Testis (tissue), 3 donors: ENCODE data around the gene TSTD2. TPM values are rescaled to one million over a fixed set of nuclear protein-coding genes. Genes with fewer than 3 reads are reported as not detected.
"Not testable (repeated sequence)": the region's sequence is repeated elsewhere in the genome, so short reads cannot be mapped to it uniquely, and the experiment has no call there.

Source experiments
- DNase-seq: peaks from one replicate; pipeline ENCODE4 v3.0.0-alpha.2; 2019
- H3K27ac ChIP-seq, 2 donors: fragments of 200-600 bp; sonication (generic); one replicate each; pipeline ENCODE4 v1.5.1; 2019
- H3K27me3 ChIP-seq: fragments of 200-600 bp; sonication (generic); one replicate; pipeline ENCODE4 v1.5.1; 2019
- H3K36me3 ChIP-seq: fragments of 200-600 bp; sonication (generic); one replicate; pipeline ENCODE4 v1.5.1; 2017; ENCODE audit warnings: low read depth; ENCODE audit errors: missing control alignments
- H3K4me1 ChIP-seq: fragments of 200-600 bp; sonication (generic); one replicate; pipeline ENCODE4 v1.5.1; 2019
- H3K4me3 ChIP-seq, 2 donors: fragments of 200-600 bp; sonication (generic); one replicate each; pipeline ENCODE4 v1.5.1; 2017 to 2019
- H3K9me3 ChIP-seq: fragments of 200-600 bp; sonication (generic); one replicate; pipeline ENCODE4 v1.5.1; 2017
- POLR2A ChIP-seq: fragments of 450-650 bp; IDR thresholded peaks from one replicate; pipeline ENCODE4 v1.6.1; 2017; ENCODE audit warnings: antibody characterized with exemption, mild to moderate bottlenecking, moderate library complexity
- WGBS, 2 donors: methylation state at CpG; one replicate each; pipeline ENCODE4 v1.1.5; 2018; 5-methylcytosine and 5-hydroxymethylcytosine counted together
- intact Hi-C: fragments of 100-400 bp; cut with DNase I; formaldehyde crosslinking; loops from one replicate; pipeline ENCODE4 v1.15.1; 2023; ENCODE audit warnings: low total_unique reads
- polyA plus RNA-seq: library from polyadenylated mRNA; stranded (reverse); fragments of 350-450 nt; fragmentation: Illumina TruSeq; extraction: RNeasy Lipid Tissue Mini Kit (QIAGEN cat#74804); gene quantifications from one replicate; pipeline ENCODE4 v1.2.3, GENCODE V29; 2014; ENCODE audit warnings: low read depth, low replicate concordance; ENCODE audit not compliant: insufficient read depth
- total RNA-seq, 2 donors: library from RNA; depleted of rRNA; stranded (reverse); fragments of >200 nt; gene quantifications; one replicate each; pipeline ENCODE4 v1.2.3, GENCODE V29; 2016
- TF ChIP-seq, protein P1 (sequence below), 3 experiments: fragments of 450-650 bp in 2 of 3; fragments of 200-600 bp in 1 of 3; sonication (generic) in 1 of 3; IDR thresholded peaks; one replicate each; pipeline ENCODE4 v1.5.1; 2016 to 2019; ENCODE audit warnings: antibody characterized with exemption in 3 of 3, mild to moderate bottlenecking in 2 of 3, moderate library complexity in 1 of 3

TSTD2 gene
- total and polyA plus RNA-seq, 3 donors from 2014 or later: 20.0 to 35.6 (median 31.8) TPM

DNA sequence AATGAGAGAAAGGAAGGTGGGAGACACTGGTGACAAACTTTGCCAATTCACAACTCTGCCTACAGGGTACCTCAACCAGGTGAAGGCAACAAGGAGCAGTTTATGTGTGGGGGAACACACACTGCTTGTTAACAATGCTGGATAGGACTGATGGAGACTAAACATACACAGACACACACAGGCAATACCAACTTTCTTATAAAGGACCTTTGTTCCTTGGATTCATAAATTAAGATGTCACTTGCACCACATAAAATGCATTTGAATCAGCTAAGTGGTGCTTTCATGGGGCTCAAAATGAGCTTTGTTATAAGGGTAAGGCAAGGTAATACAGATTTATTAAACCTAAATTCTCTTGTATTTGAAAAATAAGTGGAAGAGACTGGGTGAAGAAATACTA lies 4.0 kb downstream of the TSTD2 start:
- intact Hi-C loops: no loop called here
- no peak for DNase-seq
- Histone ChIP-seq H3K4me3 (no peak overlapping the region), H3K27me3 (no peaks in the 10 kb centered on the region), H3K9me3 (no peaks in the 10 kb centered on the region), H3K36me3 (no peaks in the 10 kb centered on the region), H3K27ac (no peak overlapping the region), H3K4me1 (peaks cover 8% of the 10 kb centered on the region)
- TF ChIP-seq, protein P1, sequence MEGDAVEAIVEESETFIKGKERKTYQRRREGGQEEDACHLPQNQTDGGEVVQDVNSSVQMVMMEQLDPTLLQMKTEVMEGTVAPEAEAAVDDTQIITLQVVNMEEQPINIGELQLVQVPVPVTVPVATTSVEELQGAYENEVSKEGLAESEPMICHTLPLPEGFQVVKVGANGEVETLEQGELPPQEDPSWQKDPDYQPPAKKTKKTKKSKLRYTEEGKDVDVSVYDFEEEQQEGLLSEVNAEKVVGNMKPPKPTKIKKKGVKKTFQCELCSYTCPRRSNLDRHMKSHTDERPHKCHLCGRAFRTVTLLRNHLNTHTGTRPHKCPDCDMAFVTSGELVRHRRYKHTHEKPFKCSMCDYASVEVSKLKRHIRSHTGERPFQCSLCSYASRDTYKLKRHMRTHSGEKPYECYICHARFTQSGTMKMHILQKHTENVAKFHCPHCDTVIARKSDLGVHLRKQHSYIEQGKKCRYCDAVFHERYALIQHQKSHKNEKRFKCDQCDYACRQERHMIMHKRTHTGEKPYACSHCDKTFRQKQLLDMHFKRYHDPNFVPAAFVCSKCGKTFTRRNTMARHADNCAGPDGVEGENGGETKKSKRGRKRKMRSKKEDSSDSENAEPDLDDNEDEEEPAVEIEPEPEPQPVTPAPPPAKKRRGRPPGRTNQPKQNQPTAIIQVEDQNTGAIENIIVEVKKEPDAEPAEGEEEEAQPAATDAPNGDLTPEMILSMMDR (IDR thresholded peaks at IDR 0.05): no peak
- TF ChIP-seq POLR2A: no peak

DNA sequence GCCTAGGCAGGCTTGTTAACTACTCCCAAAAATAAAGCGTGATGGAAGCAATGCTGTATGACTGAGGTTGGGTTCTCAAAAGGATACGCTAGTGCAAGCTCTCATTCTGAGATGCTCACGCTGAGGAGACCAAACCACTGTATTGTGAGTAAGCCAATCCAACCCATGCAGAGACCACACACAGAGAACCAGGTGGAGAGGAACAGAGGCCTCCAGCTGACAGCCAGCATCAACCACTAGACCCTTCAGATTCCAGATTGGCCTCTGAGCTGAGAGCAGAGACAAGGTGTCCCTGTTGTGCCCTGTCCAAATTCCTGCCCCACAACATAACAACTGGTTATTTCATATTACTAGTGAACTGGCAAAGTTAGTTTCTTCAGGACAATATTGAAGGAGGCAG lies 4.5 kb downstream of the TSTD2 start:
- Histone ChIP-seq H3K9me3 (no peaks in the 10 kb centered on the region), H3K4me1 (peaks cover 8% of the 10 kb centered on the region), H3K4me3 (no peak overlapping the region), H3K27ac (no peak overlapping the region), H3K36me3 (no peaks in the 10 kb centered on the region), H3K27me3 (no peaks in the 10 kb centered on the region)
- 79 to 83% methylated on average over 3 of the region's 3 CpGs for WGBS, 2 donors
- intact Hi-C loops: no loop called here
- no peak for DNase-seq
- no peak for TF ChIP-seq POLR2A
- TF ChIP-seq, protein P1 (IDR thresholded peaks at IDR 0.05): no peak

DNA sequence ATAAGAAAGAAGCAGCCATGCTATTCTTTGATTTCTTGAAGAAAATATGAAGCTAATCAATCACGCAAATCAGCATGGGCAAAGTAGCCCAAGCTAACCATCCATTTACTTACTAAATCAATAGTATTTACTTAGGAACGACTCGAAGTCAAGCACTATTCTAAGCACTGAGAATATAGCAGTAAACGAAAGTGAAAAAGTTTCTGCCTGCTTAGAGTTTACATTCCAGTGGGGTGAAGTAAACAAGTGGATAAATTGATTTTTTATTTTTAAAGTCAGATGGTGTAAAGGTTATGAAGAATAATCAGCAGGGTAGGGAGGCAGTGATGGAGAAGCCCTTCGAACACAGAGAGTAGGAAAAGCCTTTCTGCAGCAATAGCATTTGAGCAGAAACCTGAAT lies 5.5 kb downstream of the TSTD2 start:
- Histone ChIP-seq H3K27me3 (no peaks in the 10 kb centered on the region), H3K4me3 (no peak overlapping the region), H3K9me3 (no peaks in the 10 kb centered on the region), H3K36me3 (no peaks in the 10 kb centered on the region), H3K4me1 (peaks cover 8% of the 10 kb centered on the region), H3K27ac (no peak overlapping the region)
- intact Hi-C loops: no loop called here
- TF ChIP-seq, protein P1 (IDR thresholded peaks at IDR 0.05): no peak
- TF ChIP-seq POLR2A: no peak
- WGBS, 2 donors: 86 to 88% methylated on average over 5 of the region's 5 CpGs
- no peak for DNase-seq

DNA sequence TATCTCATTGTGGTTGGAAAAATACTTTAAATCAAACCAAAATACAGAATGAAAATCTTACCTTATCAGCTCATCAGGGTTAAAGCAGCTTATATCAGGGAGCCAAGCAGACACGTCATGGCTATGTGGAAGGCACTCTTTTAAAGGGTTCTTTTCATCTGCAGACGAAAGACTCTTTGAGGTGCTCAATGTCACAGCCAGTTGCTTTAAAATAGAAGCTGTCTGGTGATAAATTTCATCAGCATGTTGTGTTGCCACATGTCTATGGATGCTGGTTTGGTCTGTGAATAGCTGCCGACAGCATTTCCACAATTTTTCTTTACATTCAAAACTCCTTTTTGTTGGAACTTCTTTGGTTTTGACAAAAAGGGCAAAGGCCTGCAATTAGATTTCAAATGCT lies 7.5 kb downstream of the TSTD2 start:
- no peaks in the 10 kb centered on the region for H3K27me3 ChIP-seq
- DNase-seq: no peak
- intact Hi-C loops: no loop called here
- no peaks in the 10 kb centered on the region for H3K9me3 ChIP-seq
- WGBS, 2 donors: 58 to 61% methylated on average over 3 of the region's 3 CpGs
- TF ChIP-seq POLR2A: no peak
- TF ChIP-seq, protein P1 (IDR thresholded peaks at IDR 0.05): no peak
- H3K4me3 ChIP-seq: no peak overlapping the region
- H3K27ac ChIP-seq: no peak overlapping the region
- H3K36me3 ChIP-seq: no peaks in the 10 kb centered on the region
- H3K4me1 ChIP-seq: no peaks in the 10 kb centered on the region

DNA sequence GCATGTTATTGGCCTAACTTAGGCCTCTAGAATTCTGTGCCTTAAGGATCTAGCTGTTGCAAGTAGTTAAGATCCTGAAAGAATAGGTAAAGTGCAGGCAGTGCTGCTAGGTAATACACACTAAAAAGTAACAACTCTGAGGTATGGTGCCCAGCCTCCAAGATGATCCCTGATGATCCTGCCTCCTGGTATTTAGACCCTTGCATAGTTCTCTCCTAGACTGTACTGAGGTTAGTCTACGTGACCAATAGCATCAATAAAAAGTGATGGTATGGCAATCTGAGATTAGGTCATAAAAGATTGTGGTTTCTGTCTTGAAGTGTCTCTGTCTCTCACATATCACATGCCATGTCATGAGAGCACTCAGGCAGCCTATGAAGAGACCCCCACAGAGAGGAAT lies 9.2 kb downstream of the TSTD2 start:
- no peak for DNase-seq
- H3K36me3 ChIP-seq: no peaks in the 10 kb centered on the region
- no peaks in the 10 kb centered on the region for H3K27me3 ChIP-seq
- WGBS, 2 donors: 100% methylated on average over 1 of the region's 1 CpG
- intact Hi-C loops: no loop called here
- no peaks in the 10 kb centered on the region for H3K4me1 ChIP-seq
- TF ChIP-seq, protein P1 (IDR thresholded peaks at IDR 0.05): no peak
- TF ChIP-seq POLR2A: no peak
- no peaks in the 10 kb centered on the region for H3K9me3 ChIP-seq
- H3K27ac ChIP-seq: no peak overlapping the region
- H3K4me3 ChIP-seq: no peak overlapping the region

DNA sequence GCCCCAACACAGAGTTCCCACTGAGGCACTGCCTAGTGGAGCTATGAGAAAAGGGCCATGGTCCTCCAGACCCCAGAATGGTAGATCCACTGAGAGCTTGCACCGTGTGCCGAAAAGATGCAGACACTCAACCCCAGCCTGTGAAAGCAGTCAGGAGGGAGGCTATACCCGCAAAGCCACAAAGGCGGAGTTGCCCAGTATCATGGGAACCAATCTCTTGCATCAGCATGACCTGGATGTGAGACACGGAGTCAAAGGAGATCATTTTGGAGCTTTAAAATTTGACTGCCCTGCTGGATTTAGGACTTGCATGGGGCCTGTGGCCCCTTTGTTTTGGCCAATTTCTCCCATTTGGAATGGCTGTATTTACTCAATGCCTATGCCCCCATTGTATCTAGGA lies 10.7 kb downstream of the TSTD2 start:
- H3K36me3 ChIP-seq, intact Hi-C loops, DNase-seq, H3K9me3 ChIP-seq, H3K27me3 ChIP-seq, H3K4me1 ChIP-seq, H3K4me3 ChIP-seq, H3K27ac ChIP-seq: not testable (repeated sequence)
- WGBS, 2 donors: 95 to 97% methylated on average over 5 of the region's 5 CpGs

DNA sequence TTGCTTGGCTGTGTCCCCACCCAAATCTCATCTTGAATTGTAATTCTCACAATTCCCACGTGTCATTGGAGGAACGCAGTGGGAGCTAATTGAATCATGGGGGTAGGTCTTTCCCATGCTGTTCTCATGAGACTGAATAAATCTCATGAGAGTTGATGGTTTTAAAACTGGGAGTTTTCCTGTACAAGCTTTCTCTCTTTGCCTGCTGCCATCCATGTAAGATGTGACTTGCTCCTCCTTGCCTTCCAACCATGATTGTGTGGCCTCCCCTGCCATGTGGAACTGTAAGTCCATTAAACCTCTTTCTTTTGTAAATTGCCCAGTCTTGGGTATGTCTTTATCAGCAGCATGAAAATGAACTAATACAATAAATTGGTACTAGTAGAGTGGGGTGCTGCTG lies 13.1 kb downstream of the TSTD2 start:
- WGBS, 2 donors: 97 to 99% methylated on average over 2 of the region's 2 CpGs
- H3K4me3 ChIP-seq, H3K9me3 ChIP-seq, H3K4me1 ChIP-seq, intact Hi-C loops, H3K27me3 ChIP-seq, H3K36me3 ChIP-seq, H3K27ac ChIP-seq, DNase-seq: not testable (repeated sequence)
